BLaER1 treated with 17β-estradiol and CSF1 and Interleukin-3, amounts not matched to agents 10 nM and 100 nM (cell line): Measurements from ENCODE around the gene FIGNL2.
A peak's percentile ranks its signal among the peaks of the same experiment; 100 is the strongest.
"Not testable (repeated sequence)": the region's sequence is repeated elsewhere in the genome, so short reads cannot be mapped to it uniquely, and the experiment has no call there.

Experiments used
- H3K27ac ChIP-seq, 11 experiments: shearing (Covaris generic); formaldehyde crosslinking; 2 replicates each; pipeline ENCODE4 v1.8.1; 2022
- H3K27me3 ChIP-seq, 11 experiments: shearing (Covaris generic); formaldehyde crosslinking; 2 replicates each; pipeline ENCODE4 v1.8.1; 2022
- H3K36me3 ChIP-seq, 11 experiments: shearing (Covaris generic); formaldehyde crosslinking; 2 replicates each; pipeline ENCODE4 v1.8.1; 2022
- H3K4me1 ChIP-seq, 10 experiments: shearing (Covaris generic); formaldehyde crosslinking; 2 replicates each; pipeline ENCODE4 v1.8.1; 2022
- H3K4me2 ChIP-seq, 11 experiments: shearing (Covaris generic); formaldehyde crosslinking; 2 replicates each; pipeline ENCODE4 v1.8.1; 2022
- H3K4me3 ChIP-seq, 10 experiments: shearing (Covaris generic); formaldehyde crosslinking; 2 replicates each; pipeline ENCODE4 v1.8.1; 2022
- H3K9ac ChIP-seq, 11 experiments: shearing (Covaris generic); formaldehyde crosslinking; 2 replicates each; pipeline ENCODE4 v1.8.1; 2022
- H3K9me3 ChIP-seq, 11 experiments: shearing (Covaris generic); formaldehyde crosslinking; replicated peaks in 1 of 11; 2 replicates each; pipeline ENCODE4 v1.8.1; 2022
- H4K20me1 ChIP-seq, 11 experiments: shearing (Covaris generic); formaldehyde crosslinking; 2 replicates each; pipeline ENCODE4 v1.8.1; 2022
- Cebpa-rat ChIP-seq, 11 experiments: shearing (Covaris generic); IDR thresholded peaks; 2 replicates each; pipeline ENCODE4 v1.8.1; 2022

FIGNL2 gene

DNA sequence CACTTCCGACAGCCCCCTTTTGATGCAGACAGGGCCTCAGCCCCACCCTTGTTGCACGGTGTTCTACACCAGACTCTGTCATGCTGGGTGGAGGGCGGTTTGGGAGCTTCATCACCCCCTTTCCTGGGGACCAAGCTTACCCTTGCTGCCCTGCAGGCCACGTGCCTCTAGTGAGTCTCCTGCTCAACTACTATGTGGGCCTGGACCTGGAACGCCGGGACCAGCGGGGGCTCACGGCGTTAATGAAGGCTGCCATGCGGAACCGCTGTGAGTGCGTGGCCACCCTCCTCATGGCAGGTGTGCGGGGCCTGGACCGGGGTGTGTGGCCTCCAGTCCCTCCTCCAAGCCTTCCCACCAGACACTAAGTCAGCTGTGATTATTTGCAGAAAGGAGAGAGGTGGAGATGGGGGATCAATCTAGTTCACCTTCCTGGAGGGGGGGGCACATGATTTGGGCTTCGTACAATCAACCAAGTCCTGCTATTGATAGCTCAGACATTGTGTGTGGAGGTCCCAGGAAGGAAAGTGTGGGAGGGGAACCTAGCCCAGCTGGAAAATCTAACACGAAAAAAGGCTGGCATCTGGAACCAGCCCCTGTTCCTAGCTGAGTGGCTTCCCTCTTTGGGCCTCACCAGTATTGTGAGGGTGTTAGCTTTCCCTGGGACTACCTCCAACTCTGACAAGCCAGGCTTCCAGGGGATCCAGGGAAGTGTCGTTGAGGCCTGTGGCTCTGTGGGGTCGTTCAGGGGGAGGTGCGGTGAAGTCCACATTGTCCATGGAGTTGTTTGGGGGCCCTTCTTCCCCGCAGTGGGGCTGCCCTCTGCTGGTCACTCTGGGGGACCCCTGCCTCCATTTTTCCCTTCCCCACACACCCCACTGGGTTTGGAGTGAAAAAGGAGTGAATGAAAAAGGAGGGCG lies 41.0 kb upstream of the FIGNL2 start:
- no peak for TF ChIP-seq Cebpa-rat (IDR thresholded peaks at IDR 0.05)

GRCh38 chr12:51888316-51889215 lies 40.0 kb upstream of the FIGNL2 start:
- Histone ChIP-seq H3K36me3 (peaks cover 0 to 17% (median 10%) of the 10 kb centered on the region in 11 experiments; a peak in 9 of 22 replicates), H3K4me2 (peak overlapping the region; percentile 78 to 95 (median 85)), H3K9me3 (peaks cover 12 to 20% (median 18%) of the 10 kb centered on the region in 11 experiments), H3K27me3 (no peaks in the 10 kb centered on the region), H3K4me1 (peaks cover 49 to 95% (median 79%) of the 10 kb centered on the region in 10 experiments), H3K27ac (peak overlapping the region in 10 of 11 experiments; percentile 77 to 96 (median 91); a peak in 21 of 22 replicates), H4K20me1 (no peaks in the 10 kb centered on the region), H3K4me3 (peak overlapping the region in 6 of 10 experiments; percentile 42 to 64 (median 52); a peak in 8 of 20 replicates), H3K9ac (peak overlapping the region in 10 of 11 experiments; percentile 33 to 83 (median 76); a peak in 9 of 22 replicates)
- TF ChIP-seq Cebpa-rat (IDR thresholded peaks at IDR 0.05), result no peak

More for the DNA sequence above, 41.0 kb upstream of the FIGNL2 start:
- Histone ChIP-seq H3K9me3 (peaks cover 10 to 12% (median 11%) of the 10 kb centered on the region in 11 experiments), H4K20me1 (no peaks in the 10 kb centered on the region), H3K4me3 (peak overlapping the region in 1 of 10 experiments; percentile 13; a peak in 3 of 20 replicates), H3K27ac (peak overlapping the region; percentile 7 to 96 (median 91); a peak in 19 of 22 replicates), H3K9ac (peak overlapping the region; percentile 5 to 77 (median 50); a peak in 16 of 22 replicates), H3K27me3 (no peaks in the 10 kb centered on the region), H3K36me3 (peaks cover 0 to 10% (median 9%) of the 10 kb centered on the region in 11 experiments; a peak in 9 of 22 replicates), H3K4me1 (peaks cover 49 to 94% (median 71%) of the 10 kb centered on the region in 10 experiments), H3K4me2 (peak overlapping the region; percentile 44 to 95 (median 85))

- Histone ChIP-seq H3K4me3 (peak within 1 kb of the TSS in 8 of 10 experiments; percentile 27 to 64 (median 51); a peak in 15 of 20 replicates), H4K20me1 (no peaks in the 10 kb centered on the region), H3K9me3 (peaks cover 12 to 25% (median 18%) of the 10 kb centered on the region in 11 experiments), H3K4me2 (peak within 1 kb of the TSS; percentile 78 to 95 (median 85)), H3K27me3 (no peaks in the 10 kb centered on the region), H3K4me1 (peaks cover 49 to 95% (median 86%) of the 10 kb centered on the region in 10 experiments), H3K27ac (peak within 1 kb of the TSS; percentile 58 to 96 (median 91); a peak in 21 of 22 replicates), H3K36me3 (peaks cover 0 to 17% (median 10%) of the 10 kb centered on the region in 11 experiments; a peak in 9 of 22 replicates), H3K9ac (peak within 1 kb of the TSS; percentile 49 to 83 (median 76); a peak in 20 of 22 replicates)
- no peak for TF ChIP-seq Cebpa-rat (IDR thresholded peaks at IDR 0.05)
Measured at GRCh38 chr12:51887476-51888315, 39.2 kb upstream of the FIGNL2 start, which contains the start of gene ANKRD33. TSS of gene ANKRD33 (plus strand) at chr12:51888103. CDS start at chr12:51888187, 84 bp downstream.

GRCh38 chr12:51886021-51886710 lies 37.6 kb upstream of the FIGNL2 start:
- Histone ChIP-seq H3K27ac (peak overlapping the region; percentile 58 to 96 (median 91)), H3K4me1 (peaks cover 48 to 92% (median 90%) of the 10 kb centered on the region in 10 experiments), H3K4me2 (peak overlapping the region; percentile 78 to 95 (median 85))

DNA sequence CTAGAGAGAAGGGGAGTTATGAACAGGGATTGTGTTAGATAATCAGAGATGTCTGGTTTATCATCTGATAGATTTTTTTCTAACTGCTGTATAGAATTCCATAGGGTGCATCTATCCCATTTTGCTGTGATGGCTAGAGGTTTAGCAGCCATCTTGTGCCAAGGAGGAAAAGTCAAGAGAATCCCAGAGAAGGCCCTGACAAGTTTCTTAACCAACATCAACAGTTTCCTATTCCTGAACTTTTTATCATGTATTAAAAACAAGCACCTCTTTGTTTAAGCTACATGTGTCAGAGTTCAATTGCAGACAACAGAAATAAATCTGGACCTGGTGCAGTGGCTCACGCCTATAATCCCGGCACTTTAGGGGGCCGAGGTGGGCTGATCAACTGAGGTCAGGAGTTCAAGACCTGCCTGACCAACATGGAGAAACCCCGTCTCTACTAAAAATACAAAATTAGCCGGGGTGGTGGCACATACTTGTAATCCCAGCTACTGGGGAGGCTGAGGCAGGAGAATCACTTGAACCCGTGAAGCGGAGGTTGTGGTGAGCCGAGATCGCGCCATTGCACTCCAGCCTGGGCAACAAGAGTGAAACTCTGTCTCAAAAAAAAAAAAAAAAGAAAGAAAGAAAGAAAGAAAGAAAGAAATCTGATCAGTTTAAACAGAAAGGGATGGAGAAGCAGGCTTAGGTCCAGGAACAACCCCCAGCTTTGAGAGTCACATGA lies 36.9 kb upstream of the FIGNL2 start:
- not testable (repeated sequence) for H3K27me3 ChIP-seq, H4K20me1 ChIP-seq
- peaks cover 12 to 41% (median 18%) of the 10 kb centered on the region in 11 experiments for H3K9me3 ChIP-seq
- peak overlapping the region; percentile 60 to 96 (median 91); a peak in 21 of 22 replicates for H3K27ac ChIP-seq
- peaks cover 45 to 85% (median 83%) of the 10 kb centered on the region in 10 experiments for H3K4me1 ChIP-seq
- peak overlapping the region; percentile 78 to 95 (median 85); a peak in 21 of 22 replicates for H3K4me2 ChIP-seq
- H3K36me3 ChIP-seq, result peaks cover 0 to 17% (median 10%) of the 10 kb centered on the region in 11 experiments; a peak in 9 of 22 replicates
- peak overlapping the region in 9 of 11 experiments; percentile 73 to 83 (median 77); a peak in 17 of 22 replicates for H3K9ac ChIP-seq
- H3K4me3 ChIP-seq, result peak overlapping the region in 9 of 10 experiments; percentile 4 to 56 (median 26); a peak in 12 of 20 replicates

More at GRCh38 chr12:51886021-51886710, 37.6 kb upstream of the FIGNL2 start:
- peak overlapping the region; percentile 61 to 83 (median 76); a peak in 21 of 22 replicates for H3K9ac ChIP-seq
- peak; percentile 77 to 99 (median 94) for TF ChIP-seq Cebpa-rat (IDR thresholded peaks at IDR 0.05)
- H3K27me3 ChIP-seq, result no peaks in the 10 kb centered on the region
- H3K36me3 ChIP-seq, result peaks cover 0 to 17% (median 10%) of the 10 kb centered on the region in 11 experiments; a peak in 9 of 22 replicates
- H3K4me3 ChIP-seq, result peak overlapping the region in 9 of 10 experiments; percentile 27 to 64 (median 50); a peak in 15 of 20 replicates
- H3K9me3 ChIP-seq, result peaks cover 12 to 40% (median 18%) of the 10 kb centered on the region in 11 experiments
- H4K20me1 ChIP-seq, result no peaks in the 10 kb centered on the region

DNA sequence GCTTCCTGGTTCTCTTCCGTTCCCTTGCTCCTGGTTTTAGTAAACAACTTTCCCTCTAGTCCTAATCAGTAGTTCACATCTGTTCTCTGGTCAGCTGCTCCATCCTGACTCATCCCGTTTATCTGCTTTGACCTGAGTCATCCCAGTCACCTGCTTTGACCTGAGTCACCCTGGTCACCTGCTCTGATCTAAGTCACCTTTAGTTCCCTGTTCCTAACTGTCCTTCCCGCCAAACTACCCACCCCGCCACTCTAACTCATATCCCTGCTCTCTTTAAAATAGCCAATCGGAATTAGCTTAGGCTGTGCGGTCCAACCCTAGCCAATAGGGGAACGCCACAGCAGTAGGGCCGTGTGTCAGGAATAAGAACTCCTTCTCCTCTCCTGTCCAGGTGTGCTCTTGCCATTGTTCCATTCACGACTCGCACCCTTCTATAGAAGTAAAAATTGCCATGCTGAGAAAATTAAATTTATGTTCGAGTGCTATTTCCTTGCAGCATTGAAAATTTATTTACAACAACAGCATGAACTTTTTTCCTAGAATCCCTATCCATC lies 36.2 kb upstream of the FIGNL2 start:
- Histone ChIP-seq H3K36me3 (peaks cover 0 to 17% (median 10%) of the 10 kb centered on the region in 11 experiments; a peak in 9 of 22 replicates), H3K4me2 (peak overlapping the region in 10 of 11 experiments; percentile 0 to 95 (median 86); a peak in 18 of 22 replicates), H4K20me1 (no peaks in the 10 kb centered on the region), H3K4me3 (peak overlapping the region in 7 of 10 experiments; percentile 10 to 56 (median 27); a peak in 10 of 20 replicates), H3K27ac (peak overlapping the region; percentile 60 to 96 (median 91); a peak in 21 of 22 replicates), H3K4me1 (peaks cover 40 to 78% (median 76%) of the 10 kb centered on the region in 10 experiments), H3K9ac (peak overlapping the region in 4 of 11 experiments; percentile 73 to 83 (median 77); a peak in 6 of 22 replicates), H3K27me3 (no peaks in the 10 kb centered on the region), H3K9me3 (peaks cover 12 to 41% (median 18%) of the 10 kb centered on the region in 11 experiments)
- no peak for TF ChIP-seq Cebpa-rat (IDR thresholded peaks at IDR 0.05)
